ENCODE data around the gene AMZ1.
A peak's percentile ranks its signal among the peaks of the same experiment; 100 is the strongest.

Gene AMZ1

DNA sequence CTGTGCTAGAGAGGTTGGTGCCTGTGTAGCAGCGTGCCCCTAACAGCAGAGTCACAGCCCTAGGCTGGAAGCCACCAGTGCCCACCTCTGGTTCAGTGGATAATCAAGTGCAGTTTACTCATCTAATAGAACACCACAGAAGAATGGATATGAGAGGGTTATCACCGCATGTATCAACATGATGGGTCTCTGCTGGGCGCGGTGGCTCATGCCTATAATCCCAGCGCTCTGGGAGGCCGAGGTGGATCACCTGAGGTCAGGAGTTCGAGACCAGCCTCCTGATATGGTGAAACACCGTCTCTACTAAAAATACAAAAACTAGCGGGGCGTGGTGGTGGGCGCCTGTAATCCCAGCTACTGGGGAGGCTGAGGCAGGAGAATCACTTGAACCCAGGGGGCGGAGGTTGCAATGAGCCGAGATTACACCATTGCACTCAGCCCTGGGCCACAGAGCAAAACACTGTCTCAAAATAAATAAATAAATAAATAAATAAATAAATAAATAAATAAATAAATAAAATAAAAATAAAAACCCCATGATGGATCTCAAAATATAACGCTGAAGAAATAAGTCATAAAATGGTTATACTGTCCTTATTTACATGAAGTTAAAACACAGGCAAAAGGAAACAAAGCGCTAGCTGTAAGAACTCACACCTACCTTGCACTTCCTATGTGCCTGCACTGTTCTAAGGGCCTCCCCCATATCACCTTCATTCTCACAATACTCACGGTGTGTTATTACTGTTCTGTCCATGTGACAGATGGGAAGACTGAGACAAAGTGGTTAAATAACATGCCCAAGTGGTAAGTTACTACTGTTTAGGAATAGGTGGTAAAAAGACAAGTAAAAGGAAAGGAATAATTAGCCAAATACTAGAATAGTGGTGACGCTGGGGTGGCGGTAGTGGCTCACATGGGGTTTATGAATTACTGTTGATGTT is 70.9 kb downstream of the AMZ1 start:
- Histone ChIP-seq H3K9me3 (ENCODE audit: insufficient read depth, low read length) (no peaks in the 10 kb centered on the region), H3K27me3 (ENCODE audit: low read depth, low read length) (no peaks in the 10 kb centered on the region), H3K4me3 (ENCODE audit: low read length) (peak overlapping the region; percentile 62), H3K9ac (ENCODE audit: low read length) (peak overlapping the region; percentile 44), H3K4me2 (ENCODE audit: low read length) (peak overlapping the region; percentile 78), H3K79me2 (ENCODE audit: low read length) (peaks cover 8% of the 10 kb centered on the region; the same call in 1 of the 2 replicates), H3K36me3 (replicated peaks; ENCODE audit: low read depth, low read length) (peaks cover 10% of the 10 kb centered on the region), H2AFZ (ENCODE audit: low read depth, low read length) (no peak overlapping the region), H3K4me1 (ENCODE audit: low read length) (peaks cover 40% of the 10 kb centered on the region), H3K27ac (ENCODE audit: low read length) (peak overlapping the region; percentile 88), H4K20me1 (ENCODE audit: insufficient read depth, low read length) (no peaks in the 10 kb centered on the region)
- TF ChIP-seq, protein P1, sequence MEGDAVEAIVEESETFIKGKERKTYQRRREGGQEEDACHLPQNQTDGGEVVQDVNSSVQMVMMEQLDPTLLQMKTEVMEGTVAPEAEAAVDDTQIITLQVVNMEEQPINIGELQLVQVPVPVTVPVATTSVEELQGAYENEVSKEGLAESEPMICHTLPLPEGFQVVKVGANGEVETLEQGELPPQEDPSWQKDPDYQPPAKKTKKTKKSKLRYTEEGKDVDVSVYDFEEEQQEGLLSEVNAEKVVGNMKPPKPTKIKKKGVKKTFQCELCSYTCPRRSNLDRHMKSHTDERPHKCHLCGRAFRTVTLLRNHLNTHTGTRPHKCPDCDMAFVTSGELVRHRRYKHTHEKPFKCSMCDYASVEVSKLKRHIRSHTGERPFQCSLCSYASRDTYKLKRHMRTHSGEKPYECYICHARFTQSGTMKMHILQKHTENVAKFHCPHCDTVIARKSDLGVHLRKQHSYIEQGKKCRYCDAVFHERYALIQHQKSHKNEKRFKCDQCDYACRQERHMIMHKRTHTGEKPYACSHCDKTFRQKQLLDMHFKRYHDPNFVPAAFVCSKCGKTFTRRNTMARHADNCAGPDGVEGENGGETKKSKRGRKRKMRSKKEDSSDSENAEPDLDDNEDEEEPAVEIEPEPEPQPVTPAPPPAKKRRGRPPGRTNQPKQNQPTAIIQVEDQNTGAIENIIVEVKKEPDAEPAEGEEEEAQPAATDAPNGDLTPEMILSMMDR (IDR thresholded peaks at IDR 0.05; ENCODE audit: low read depth, low read length) = no peak
- TF ChIP-seq EZH2phosphoT487 (IDR thresholded peaks at IDR 0.05; ENCODE audit: low read depth) = no peak

DNA sequence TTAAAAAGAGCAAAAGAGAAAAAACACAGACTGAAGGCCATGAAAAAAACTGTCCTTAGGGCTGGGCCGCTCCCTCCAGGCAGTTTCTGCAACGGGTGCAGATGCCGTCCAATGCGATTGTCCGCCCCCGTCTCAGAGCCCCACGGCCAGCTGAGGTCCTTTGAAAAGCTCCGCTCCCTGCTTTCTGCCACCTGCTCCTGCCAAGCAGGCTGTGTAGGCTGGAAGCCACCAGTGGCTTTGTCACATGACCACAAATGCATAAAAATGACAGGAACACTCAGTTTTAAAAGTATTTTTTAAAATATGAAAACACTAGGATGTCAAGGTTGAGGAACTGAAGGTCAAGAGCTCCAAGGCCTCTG is 71.7 kb downstream of the AMZ1 start:
- Histone ChIP-seq H3K79me2 (ENCODE audit: low read length) (peaks cover 8% of the 10 kb centered on the region; the same call in 1 of the 2 replicates), H3K4me2 (ENCODE audit: low read length) (peak overlapping the region; percentile 58), H3K4me3 (ENCODE audit: low read length) (no peak overlapping the region; the same call in 1 of the 2 replicates), H3K9me3 (ENCODE audit: insufficient read depth, low read length) (no peaks in the 10 kb centered on the region), H3K4me1 (ENCODE audit: low read length) (peaks cover 40% of the 10 kb centered on the region), H3K27ac (ENCODE audit: low read length) (no peak overlapping the region), H3K9ac (ENCODE audit: low read length) (0 out of 2 replicates have a peak overlapping the region, but pooled peaks have one; percentile 13), H3K27me3 (ENCODE audit: low read depth, low read length) (no peaks in the 10 kb centered on the region), H4K20me1 (ENCODE audit: insufficient read depth, low read length) (no peaks in the 10 kb centered on the region), H2AFZ (ENCODE audit: low read depth, low read length) (no peak overlapping the region), H3K36me3 (replicated peaks; ENCODE audit: low read depth, low read length) (peaks cover 10% of the 10 kb centered on the region)
- no peak for TF ChIP-seq EZH2phosphoT487 (IDR thresholded peaks at IDR 0.05; ENCODE audit: low read depth)
- TF ChIP-seq, protein P1 (IDR thresholded peaks at IDR 0.05; ENCODE audit: low read depth, low read length) = no peak

DNA sequence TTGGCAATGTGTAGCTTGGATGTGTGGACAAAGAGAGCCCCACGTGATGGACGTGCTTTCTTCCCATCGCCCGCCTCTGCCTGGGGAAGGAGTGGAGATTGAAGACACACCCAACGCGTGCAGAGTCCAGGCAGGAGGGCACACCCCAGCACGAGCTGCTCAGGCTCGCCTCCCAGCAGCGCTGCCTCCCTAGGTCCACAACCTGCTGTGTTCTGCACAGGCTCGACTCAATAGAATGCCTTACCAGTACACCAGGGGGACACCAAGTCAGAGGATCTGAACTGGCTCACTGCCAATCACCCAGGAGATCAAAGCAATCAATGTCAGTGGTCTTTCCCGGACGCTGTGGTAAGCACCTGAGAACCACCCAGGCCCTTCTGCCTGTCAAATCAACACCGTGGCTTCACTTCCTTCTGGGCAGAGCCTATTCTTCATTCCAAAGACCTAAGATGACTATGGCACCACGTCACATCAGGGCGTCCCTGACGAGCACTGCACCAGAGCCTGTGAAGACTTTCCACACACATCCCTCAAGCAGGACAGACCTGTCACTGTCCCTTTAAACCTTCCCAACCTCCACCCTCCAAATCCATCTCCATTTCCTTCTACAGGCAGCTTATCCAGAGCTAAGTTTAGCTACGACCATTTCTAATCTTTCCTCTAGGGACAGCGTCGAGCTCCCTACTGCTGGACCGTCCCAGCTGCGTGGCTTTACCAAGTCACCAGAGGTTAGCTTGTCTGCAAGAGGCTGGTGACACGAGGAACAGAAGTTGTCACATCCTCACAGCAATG is 72.3 kb downstream of the AMZ1 start:
- 0 out of 2 replicates have a peak overlapping the region, but pooled peaks have one; percentile 13 for H3K9ac ChIP-seq (ENCODE audit: low read length)
- H3K4me1 ChIP-seq (ENCODE audit: low read length) = peaks cover 45% of the 10 kb centered on the region
- peak overlapping the region; percentile 42 for H3K4me3 ChIP-seq (ENCODE audit: low read length)
- H4K20me1 ChIP-seq (ENCODE audit: insufficient read depth, low read length) = no peaks in the 10 kb centered on the region
- TF ChIP-seq, protein P1 (IDR thresholded peaks at IDR 0.05; ENCODE audit: low read depth, low read length) = peak; percentile 16
- no peak for TF ChIP-seq EZH2phosphoT487 (IDR thresholded peaks at IDR 0.05; ENCODE audit: low read depth)
- no peak overlapping the region for H2AFZ ChIP-seq (ENCODE audit: low read depth, low read length)
- no peaks in the 10 kb centered on the region for H3K27me3 ChIP-seq (ENCODE audit: low read depth, low read length)
- peaks cover 7% of the 10 kb centered on the region for H3K36me3 ChIP-seq (replicated peaks; ENCODE audit: low read depth, low read length)
- no peaks in the 10 kb centered on the region for H3K9me3 ChIP-seq (ENCODE audit: insufficient read depth, low read length)
- H3K27ac ChIP-seq (ENCODE audit: low read length) = no peak overlapping the region
- peaks cover 8% of the 10 kb centered on the region; the same call in 1 of the 2 replicates for H3K79me2 ChIP-seq (ENCODE audit: low read length)
- H3K4me2 ChIP-seq (ENCODE audit: low read length) = peak overlapping the region; percentile 58
